NCI-H748 (cell line): ENCODE results near the gene SLC9B2.

Experiments used
- DNase-seq: peaks from one replicate; lab custom pipeline; 2025; ENCODE audit not compliant: unreplicated experiment; lab: John Stamatoyannopoulos, UW

SLC9B2 gene

GRCh38 chr4:103079621-103080020 lies 3.1 kb upstream of the SLC9B2 start:
- no peak for DNase-seq

GRCh38 chr4:103075894-103076746 lies 441 bp downstream of the SLC9B2 start:
- DNase-seq, result peak; percentile 76

GRCh38 chr4:103075435-103075893 lies 1.1 kb downstream of the SLC9B2 start:
- DNase-seq, result peak; percentile 32

DNA sequence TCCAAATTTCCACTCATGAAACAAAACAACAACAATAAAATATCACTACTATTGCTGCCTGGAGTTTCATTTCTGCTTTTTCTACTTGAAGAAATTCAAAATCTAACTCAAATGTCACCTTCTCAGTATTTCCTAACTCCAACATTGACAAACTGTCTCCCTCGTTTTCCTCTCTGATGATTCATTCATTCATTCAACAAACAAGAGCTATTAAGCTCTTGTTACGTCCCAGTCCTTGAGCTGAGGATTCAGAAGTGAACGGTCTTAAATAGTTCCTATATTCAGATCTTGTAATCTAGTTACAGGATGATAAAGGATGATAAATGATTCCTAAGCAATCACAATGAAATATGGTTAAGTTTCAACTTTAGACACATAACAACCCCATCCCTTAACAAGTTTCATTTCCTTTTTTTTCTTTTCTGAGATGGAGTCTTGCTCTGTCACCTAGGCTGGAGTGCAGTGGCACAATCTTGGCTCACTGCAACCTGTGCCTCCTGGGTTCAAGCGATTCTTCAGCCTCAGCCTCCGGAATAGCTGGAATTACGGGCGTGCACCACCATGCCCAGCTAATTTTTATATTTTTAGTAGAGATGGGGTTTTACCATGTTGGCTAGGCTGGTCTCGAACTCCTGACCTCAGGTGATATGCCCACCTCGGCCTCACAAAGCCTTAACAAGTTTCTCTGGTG lies 1.7 kb downstream of the SLC9B2 start:
- no peak for DNase-seq

GRCh38 chr4:103073792-103074438 lies 2.6 kb downstream of the SLC9B2 start:
- no peak for DNase-seq

GRCh38 chr4:103067841-103068547 lies 8.6 kb downstream of the SLC9B2 start:
- DNase-seq, result no peak

DNA sequence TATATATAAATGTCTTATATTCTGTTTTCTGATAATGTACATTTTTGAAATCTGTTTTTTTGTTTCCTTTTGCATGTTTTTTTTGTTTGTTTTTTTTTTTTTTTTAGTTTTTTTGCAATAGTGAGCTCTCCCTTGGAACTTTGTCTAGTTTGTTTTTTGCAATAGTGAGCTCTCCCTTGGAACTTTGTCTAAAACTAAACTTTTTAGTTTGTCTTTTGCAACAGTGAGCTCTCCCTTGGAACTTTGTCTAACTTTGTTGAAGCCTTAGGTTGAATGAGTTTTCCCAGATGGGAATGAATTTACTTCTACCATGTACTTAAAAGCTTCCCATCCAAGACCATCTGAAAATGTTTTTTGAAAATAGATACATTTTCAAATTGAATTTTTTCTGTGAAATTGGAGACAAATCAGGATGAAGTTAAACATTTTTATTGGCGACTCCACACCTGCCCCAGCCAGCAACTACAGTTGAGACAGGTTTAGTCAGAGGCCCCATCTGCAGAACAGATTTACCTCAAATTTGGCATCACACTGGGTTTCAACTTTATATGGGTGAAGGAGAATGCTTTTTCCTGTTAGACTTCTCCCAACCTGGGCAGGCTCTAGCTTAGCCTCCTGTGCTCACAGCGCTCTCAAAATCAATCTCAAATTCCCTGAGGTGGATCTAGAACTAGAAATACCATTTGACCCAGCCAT lies 16.0 kb downstream of the SLC9B2 start:
- no peak for DNase-seq

DNA sequence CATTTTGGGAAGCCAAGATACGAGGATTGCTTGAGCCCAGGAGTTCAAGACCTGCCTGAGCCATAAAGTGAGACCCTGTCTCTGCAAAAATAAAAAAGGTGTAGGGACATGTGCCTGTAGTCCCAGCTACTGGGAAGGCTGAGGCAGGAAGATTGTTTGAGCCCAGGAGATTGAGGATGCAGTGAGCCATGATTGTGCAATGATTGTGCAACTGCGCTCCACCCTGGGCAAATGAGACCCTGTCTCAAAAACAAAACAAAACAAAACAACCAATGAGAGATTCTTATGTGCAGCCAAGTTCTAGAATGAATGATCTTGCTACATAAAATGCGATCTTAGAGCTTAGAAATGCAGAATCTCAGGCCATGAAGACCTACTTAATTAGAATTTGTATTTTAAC lies 22.5 kb downstream of the SLC9B2 start:
- no peak for DNase-seq

DNA sequence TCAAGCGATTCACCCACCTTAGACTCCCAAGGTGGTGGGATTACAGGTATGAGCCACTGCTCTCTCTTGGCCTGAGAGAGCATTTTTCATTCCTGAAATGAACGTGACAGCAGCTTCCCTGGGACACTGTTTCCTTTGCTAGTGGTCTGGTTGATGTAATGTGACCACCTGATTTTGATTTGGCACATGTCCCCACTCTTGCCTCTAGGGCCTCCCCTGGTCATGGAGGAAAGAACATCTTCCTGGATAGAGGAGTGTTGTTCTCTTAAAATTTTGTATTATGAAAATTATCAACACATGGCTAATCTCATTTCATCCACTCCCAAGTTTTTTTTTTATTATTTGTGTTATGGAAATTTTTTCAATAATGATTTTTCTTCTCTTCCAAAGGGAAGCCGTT lies 23.8 kb downstream of the SLC9B2 start:
- no peak for DNase-seq

DNA sequence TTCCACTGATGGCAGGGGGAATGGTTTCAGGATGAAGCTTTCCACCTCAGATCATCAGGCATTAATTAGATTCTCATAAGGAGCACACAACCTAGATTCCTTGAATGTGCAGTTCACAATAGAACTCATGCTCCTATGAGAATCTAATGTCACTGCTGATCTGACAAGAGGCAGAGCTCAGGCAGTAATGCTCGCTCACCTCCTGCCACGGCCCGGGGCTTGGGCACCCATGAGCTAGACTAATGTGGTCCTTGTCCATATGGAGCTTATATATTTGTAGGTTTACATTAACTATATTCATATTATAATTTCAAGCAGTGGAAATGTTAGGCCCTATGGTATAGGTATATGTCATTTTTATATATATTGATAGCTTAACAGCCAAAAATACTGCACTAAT lies 24.4 kb downstream of the SLC9B2 start:
- DNase-seq, result no peak

GRCh38 chr4:103050736-103051436 lies 25.7 kb downstream of the SLC9B2 start:
- no peak for DNase-seq

GRCh38 chr4:103046416-103047290 lies 29.9 kb downstream of the SLC9B2 start:
- peak; percentile 21 for DNase-seq

DNA sequence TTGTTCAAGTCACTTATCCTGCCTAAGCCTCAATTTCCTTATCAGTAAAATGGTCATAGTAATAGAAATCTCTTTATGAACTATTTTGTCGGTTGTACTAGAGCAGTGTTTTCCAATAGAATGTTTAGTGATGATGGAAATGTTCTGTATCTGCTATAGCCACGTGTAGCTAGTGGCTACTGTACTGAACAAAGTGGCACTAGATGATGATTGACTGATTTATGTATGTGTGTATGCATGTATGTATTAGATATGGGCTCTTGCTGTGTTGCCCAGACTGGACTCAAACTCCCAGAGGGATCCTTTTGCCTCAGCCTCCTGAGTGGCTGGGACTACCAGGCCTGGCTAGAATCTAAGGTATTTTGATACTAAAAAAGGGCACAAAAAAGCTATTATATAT lies 32.4 kb downstream of the SLC9B2 start:
- no peak for DNase-seq

DNA sequence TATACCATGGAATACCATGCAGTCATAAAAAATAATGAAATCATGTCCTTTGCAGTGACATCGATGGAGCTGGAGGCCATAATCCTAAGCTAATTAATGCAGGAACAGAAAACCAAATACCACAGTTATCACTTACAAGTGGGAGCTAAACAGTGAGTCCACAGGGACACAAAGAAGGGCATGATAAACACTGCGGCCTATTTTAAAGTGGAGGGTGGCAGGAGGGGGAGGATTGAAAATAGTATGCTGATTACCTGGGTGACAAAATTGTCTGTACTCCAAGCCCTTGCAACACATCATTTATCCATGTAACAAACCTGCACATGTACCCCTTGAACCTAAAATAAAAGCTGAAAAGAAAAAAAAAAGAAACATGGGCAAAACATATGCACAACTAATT lies 40.4 kb downstream of the SLC9B2 start:
- DNase-seq, result no peak

DNA sequence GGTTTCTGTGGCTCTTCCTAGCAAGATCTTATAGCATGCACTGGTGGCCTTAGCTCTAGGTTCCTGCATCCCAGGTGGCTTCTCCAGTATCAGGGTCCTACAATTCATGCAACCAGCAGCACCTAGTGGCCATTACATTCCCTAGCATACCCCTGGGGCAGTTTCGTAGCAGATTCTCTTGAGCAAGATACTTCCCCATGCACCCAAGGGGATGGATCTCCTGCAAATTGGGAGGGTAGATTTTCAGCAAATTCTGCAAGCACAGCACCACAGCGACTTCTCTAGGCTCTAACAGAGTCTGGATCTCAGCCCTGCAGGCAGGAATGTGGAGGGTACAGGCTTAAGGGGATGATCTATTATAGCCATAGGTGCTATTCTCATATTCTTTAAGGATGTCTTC lies 44.0 kb downstream of the SLC9B2 start:
- DNase-seq, result peak; percentile 32

- no peak for DNase-seq
Observed at GRCh38 chr4:103030791-103031190, 45.8 kb downstream of the SLC9B2 start.

- DNase-seq, result no peak
Observed at GRCh38 chr4:103029300-103029699, 47.3 kb downstream of the SLC9B2 start.

DNA sequence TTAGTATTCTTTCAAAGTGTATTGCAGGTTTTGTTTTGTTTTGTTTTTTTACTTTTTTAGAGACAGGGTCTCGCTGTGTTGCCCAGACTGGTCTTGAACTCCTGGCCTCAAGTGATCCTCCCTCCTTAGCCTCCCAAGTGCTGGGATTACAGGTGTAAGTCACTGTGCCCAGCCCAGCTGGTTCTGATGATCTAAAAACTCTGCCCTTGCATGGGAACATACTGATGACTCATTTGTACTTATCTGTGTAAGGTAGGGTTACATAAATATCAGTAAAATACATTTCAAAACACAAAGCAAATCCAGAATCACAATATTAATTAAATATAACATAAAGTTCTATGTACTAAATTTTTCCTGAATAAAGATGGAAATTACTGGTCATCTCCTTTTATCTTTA lies 49.7 kb downstream of the SLC9B2 start:
- no peak for DNase-seq

DNA sequence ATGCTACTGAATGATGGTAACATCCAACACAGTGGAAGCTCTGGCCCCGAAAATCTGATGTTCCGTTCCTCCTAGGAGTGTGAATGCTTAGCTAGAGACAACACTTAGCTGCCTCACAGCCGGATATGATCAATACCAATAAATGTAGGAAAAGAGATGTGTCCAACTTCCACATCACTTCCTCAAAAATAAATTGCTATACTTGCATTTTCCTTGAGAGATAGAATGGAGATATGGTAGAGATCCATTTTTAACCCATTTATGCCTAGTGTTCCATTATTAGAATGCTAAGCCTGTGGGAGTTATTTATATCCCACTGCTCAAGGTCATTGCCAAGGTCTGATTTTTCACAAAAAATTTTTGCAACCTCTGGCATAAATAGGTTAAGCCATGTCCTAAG lies 51.6 kb downstream of the SLC9B2 start:
- no peak for DNase-seq
